Activated CD4-positive, alpha-beta T cell treated with anti-CD3 and anti-CD28 coated beads for 48 hours (primary cell): ENCODE results near the gene CNPY4.

Source experiments
- DNase-seq: peaks from one replicate; pipeline ENCODE4 v3.0.0-alpha.2; 2020

CNPY4 gene

DNA sequence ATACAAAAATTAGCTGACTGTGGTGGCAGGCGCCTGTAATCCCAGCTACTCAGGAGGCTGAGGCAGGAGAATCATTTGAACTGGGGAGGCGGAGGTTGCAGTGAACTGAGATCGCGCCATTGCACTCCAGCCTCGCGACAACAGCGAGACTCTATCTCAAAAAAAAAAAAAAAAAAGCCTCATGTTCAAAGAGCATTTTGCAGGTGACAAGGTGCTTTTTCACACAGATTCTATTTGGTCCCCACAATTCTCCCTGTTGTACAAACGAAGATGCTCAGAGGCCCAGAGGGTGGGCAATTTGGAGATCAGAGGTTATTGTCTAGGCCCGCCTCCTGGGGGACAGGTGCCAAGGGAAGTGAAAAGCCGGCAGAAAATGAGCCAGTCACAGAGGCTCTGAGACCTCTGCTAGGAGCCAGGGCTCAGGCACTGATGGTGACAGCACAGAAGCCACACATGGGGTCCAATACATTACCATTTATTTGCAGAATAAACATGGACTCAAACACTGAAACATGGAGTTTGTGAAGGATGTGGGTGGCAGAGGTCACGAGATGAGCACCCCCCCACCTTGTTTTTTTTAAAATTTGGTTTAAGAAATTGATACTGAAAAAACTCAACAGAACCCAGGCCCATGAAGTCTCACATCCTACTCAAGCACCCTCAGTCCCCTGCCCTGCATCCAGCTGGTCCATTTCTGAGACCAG, 49.9 kb downstream of the CNPY4 start:
- no peak for DNase-seq

DNA sequence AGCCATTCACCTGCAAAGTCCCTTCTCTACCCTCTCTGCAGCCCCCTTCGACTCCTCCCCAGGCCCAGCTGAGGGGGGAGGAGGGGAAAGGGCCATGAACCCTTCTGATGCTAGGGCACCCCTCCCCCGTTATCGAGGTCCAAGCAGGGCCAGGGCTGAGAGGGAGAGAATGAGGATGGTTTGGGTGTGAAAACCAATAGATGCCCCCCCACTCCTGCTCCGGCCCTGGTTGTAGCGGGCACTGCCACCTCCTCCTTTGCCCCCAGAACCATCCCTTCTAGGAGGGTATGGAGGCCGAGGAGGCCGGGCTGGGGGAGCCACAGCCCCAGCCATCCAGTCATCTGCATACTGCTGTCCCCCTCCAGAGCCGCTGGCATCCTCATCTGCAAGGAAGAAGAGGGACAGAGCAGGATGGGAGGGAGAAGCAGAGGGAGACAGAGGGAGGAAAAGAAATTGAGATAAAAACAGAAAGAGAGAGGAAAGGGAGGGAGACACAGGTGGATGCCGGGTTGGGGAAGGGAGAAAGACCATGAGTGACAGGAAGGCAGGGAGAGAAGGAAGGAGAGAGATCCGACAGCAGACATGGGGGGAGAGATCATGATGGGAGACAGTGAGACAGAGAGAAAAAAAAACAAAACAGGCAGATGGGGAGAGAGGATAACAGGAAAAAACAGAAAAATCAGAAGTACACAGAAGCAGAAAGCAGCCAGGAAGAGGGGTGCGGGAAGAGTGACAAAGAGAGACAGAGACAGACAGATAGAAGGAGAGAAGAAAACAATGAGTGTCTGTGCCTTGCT, 50.9 kb downstream of the CNPY4 start:
- no peak for DNase-seq

DNA sequence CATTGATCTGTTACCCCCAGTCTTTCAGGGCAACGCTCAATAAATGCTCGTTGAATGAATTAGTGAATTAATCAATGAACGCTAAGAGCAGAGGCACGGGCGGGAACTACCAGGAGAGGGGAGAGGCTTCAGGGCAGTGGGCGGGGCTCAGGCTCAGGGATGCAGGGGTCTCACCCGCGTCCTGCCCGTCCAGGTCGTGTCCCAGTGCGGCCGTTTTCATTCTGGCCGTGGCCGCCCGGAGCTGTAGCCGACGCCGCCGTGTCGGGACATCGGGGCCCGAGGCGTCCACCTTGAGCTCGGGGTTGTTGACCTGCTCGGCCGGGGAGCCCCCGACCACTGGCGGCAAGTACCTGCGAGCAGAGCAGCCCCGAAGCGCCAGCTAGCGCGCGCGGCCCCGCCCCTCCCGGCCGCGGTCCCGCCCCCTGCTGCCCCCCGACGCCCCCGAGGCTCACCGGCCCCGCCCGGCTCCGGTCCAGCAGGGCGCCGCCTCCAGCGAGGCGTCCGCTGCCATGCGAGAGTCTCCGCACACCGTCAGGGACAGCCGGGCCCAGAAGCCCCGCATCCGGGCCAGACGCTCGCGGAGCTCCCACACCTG, 51.8 kb downstream of the CNPY4 start:
- DNase-seq: no peak

DNA sequence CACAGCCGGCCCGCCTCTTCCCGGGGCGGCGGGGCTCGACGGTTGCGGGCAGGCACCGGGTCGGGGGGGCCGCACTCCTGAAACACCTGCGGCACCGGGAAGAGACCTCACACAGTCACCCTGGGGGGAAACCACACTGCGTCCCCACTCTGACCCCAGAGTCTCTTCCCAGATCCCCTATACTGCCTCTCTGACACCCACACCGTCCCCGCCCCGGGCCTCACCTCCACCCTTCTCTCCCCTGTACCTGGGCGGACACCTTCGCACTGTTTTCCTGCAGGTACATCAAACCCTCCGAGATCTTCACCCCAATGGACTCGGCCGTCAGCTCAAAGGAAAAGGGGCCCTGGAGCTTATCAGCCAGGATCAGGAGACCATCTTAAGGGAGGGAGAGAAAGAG, 52.4 kb downstream of the CNPY4 start:
- no peak for DNase-seq

DNA sequence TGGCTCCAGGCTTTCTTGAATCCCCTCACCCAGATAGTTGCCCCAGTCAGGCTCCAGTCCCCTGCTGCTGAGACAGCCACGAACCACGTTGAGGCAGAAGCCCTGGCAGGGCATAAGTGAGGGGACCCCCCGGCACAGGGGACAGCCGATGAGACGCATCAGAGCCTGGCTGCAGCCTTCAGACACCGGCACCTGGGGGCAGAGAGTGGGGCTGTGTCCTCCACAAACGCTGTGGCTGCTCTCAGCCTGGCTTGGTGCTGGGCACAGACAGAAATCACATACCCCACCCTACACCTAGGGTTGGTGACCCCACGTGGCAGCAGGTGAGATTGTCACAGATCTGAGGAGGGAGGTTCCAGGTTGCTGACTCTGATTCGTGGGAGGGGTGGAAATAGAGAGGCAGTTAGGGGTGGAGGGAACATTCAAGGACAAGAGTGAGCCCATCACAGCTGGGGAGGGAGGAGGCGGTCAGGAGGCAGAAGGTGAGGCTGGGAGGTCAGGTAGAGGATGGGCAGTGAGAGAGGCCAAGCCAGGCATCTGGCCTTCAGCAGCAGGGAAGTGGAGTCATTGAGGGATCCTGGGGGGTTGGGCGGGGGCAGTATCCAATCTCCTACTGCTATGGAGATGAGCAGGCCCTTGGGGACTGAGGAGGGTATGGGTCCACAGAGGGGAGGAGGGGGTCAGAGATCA, 54.5 kb downstream of the CNPY4 start:
- no peak for DNase-seq

DNA sequence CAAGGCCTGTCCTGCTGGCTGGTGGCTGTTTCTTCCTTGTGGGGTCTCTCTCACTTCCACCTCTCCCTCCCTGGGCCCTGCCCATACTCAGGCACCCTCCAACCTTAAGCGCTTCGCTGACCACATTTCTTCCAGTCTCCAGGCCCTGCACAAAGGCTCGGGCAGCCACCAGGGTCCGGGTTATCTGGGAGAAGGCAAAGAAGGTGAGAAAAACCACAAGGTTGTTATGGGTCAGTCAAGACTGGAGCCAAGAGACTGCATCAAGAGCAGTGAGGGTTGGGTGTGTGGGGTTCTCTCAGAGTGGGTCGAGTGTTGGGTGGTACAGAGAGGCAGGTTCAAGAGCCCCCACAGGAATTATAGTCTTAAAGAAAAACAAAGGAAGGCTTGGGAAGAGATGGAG, 55.1 kb downstream of the CNPY4 start:
- DNase-seq: no peak
